ENCODE results near the gene C3orf49.

C3orf49 gene

DNA sequence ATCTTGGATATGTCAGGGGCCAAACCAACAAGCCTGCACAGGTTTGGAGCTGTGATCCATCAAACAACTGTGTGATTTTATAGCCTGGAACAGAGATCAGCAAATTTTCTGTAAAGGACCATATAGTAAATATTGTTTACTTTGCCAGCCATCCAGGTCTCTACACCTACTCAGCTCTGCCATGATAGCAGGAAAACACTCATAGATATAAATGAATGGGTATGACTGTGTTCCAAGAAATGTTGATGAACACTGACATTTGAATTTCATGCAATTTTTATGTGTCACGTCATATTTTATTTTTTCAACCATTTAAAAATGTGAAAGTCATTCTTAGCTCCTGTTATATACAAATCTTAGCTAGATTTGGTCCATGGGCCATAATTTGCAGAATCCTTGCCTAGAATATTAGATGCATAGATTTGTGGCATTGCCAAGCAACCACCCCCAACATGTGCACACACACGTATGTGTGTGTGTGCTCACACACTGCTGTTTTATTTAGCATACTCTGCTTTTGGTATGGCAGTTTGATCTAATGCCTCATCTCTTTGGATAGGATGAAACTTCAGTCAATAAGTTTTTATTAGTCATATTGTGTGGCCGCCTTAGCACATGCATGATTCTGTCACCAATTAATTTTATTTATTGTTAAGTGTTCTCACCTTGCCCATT is 51.0 kb downstream of the C3orf49 start:
- TF ChIP-seq, protein P1, sequence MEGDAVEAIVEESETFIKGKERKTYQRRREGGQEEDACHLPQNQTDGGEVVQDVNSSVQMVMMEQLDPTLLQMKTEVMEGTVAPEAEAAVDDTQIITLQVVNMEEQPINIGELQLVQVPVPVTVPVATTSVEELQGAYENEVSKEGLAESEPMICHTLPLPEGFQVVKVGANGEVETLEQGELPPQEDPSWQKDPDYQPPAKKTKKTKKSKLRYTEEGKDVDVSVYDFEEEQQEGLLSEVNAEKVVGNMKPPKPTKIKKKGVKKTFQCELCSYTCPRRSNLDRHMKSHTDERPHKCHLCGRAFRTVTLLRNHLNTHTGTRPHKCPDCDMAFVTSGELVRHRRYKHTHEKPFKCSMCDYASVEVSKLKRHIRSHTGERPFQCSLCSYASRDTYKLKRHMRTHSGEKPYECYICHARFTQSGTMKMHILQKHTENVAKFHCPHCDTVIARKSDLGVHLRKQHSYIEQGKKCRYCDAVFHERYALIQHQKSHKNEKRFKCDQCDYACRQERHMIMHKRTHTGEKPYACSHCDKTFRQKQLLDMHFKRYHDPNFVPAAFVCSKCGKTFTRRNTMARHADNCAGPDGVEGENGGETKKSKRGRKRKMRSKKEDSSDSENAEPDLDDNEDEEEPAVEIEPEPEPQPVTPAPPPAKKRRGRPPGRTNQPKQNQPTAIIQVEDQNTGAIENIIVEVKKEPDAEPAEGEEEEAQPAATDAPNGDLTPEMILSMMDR (IDR thresholded peaks at IDR 0.05; ENCODE audit: borderline replicate concordance, insufficient read depth, low read depth, low read length), result no peak
- H3K4me3 ChIP-seq (ENCODE audit: low read depth, low read length), result no peak overlapping the region

DNA sequence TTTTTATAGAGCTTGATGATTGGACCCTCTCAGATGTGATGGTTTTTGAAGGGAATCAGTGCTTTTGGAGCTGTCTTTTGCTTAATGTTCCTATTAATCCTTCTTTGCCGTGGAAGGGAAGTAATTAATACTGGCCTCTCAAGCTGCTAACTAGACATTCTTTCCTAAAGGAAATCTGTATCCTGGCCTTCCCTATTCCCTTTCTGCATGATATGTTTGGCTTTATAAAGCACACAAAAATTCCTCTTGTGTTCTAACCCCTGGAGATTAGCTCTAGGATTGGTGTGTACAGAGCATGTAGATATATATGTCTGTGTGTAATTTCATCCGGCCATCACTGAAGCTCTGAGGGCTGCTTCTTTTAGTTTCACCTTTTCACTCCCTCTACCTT is 51.5 kb downstream of the C3orf49 start:
- no peak overlapping the region for H3K4me3 ChIP-seq (ENCODE audit: low read depth, low read length)
- TF ChIP-seq, protein P1 (IDR thresholded peaks at IDR 0.05; ENCODE audit: borderline replicate concordance, insufficient read depth, low read depth, low read length), result no peak

DNA sequence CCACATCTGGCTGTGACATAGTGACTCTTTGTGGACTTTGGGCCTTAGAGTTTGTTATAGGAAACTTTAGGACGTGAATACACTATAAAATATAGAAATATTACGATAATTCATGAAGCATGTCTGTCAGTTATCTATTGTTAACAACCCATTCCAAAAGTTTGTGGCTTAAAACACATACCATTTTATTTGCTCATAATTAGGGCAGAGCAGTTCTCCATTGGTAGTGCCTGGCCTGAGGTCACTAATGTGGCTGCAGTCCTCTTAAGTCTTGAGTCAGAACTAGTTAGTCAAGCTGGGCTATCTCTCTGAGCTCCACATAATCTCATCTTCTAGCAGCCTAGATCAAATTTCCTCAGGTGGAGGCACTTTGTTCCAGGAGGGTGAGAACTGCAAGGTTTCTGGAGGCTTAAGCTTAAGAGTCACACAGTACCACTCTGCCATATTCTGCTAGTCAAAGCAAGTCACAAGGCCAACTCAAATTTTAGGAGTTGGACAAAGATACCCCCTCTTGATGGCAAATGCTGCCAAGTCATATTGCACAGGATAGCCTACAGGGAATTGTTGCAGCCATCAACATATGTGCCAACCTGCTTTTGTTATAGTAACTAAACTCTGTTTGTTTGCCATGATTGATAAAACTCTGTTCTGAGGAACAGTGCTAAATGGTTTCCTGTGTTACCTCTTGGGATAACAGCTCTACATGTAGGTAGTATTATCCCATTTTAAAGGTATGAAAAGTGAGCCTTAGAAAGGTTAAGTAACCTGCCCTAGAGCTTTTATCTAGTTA is 53.2 kb downstream of the C3orf49 start:
- H3K4me3 ChIP-seq (ENCODE audit: low read depth, low read length), result no peak overlapping the region
- TF ChIP-seq, protein P1 (IDR thresholded peaks at IDR 0.05; ENCODE audit: borderline replicate concordance, insufficient read depth, low read depth, low read length), result no peak

DNA sequence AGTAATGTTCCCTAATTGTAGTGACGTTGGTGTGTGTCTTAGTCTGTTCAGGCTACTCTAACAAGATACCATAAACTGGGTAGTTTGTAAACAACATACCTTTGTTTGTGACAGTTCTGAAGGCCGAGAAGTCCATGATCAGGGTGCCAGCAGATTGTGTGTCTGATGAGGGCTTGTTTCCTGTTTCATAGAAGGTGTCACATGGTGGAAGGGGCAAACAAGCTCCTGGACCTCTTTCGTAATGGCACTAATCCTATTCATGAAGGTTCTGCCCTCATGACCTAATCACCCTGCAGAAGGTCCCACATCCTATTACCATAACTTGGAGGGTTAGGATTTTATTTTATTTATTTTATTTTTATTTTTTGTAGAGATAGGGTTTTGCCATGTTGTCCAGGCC is 55.7 kb downstream of the C3orf49 start:
- TF ChIP-seq, protein P1 (IDR thresholded peaks at IDR 0.05; ENCODE audit: borderline replicate concordance, insufficient read depth, low read depth, low read length), result no peak
- no peak overlapping the region for H3K4me3 ChIP-seq (ENCODE audit: low read depth, low read length)

DNA sequence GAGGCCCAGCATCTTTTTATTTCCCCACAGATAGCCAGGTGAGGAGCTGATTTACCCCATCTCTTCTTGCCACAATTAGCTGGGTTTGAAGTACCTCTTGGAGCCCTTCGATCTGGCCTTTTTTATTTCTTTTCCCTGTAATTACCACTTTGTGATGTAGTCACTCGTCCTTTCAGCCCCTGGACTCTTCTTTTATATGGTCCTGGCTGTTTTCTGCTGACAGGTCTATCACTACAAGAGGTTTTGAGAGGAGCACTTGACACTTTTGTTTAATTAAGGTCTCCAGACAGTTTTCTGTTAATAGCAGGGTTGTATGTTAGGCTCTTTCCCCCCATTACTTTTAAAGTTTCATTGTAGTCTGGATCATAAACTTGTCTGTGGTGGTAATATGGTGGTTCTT is 56.4 kb downstream of the C3orf49 start:
- H3K4me3 ChIP-seq (ENCODE audit: low read depth, low read length), result no peak overlapping the region

DNA sequence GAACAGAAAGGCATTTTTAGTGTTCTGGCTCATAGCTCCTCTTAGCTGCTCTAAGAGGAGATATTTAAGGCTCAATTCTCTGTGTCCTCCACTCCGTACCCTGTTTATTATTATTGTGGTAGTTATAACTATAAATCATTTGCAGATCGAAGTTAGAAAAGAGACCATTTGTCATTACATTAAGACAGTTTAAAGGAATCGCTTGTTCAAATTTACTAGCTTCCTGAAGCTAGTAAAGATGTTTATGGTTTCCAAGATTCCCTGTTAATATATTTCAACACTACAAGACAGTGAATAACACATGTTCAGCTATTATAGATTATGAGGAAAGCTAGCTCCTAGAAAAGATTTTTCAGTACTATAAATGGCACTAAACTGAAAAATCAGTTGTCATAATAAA is 57.2 kb downstream of the C3orf49 start:
- no peak overlapping the region for H3K4me3 ChIP-seq (ENCODE audit: low read depth, low read length)
- TF ChIP-seq, protein P1 (IDR thresholded peaks at IDR 0.05; ENCODE audit: borderline replicate concordance, insufficient read depth, low read depth, low read length), result no peak

More for the DNA sequence above, 56.4 kb downstream of the C3orf49 start:
- TF ChIP-seq, protein P1 (IDR thresholded peaks at IDR 0.05; ENCODE audit: borderline replicate concordance, insufficient read depth, low read depth, low read length), result no peak

Measured in GM12875 (cell line).